22Rv1 (cell line): Measurements from ENCODE around the gene SEC14L5.

Experiments used
- ZFX ChIP-seq: fragments of 450-650 bp; IDR thresholded peaks from 2 replicates; pipeline ENCODE4 v1.6.1; 2017; ENCODE audit warnings: antibody characterized with exemption, borderline replicate concordance
- TF ChIP-seq, protein P1 (sequence below): fragments of 450-650 bp; IDR thresholded peaks from 2 replicates; pipeline ENCODE4 v1.5.1; 2017; ENCODE audit warnings: mild to moderate bottlenecking

DNA sequence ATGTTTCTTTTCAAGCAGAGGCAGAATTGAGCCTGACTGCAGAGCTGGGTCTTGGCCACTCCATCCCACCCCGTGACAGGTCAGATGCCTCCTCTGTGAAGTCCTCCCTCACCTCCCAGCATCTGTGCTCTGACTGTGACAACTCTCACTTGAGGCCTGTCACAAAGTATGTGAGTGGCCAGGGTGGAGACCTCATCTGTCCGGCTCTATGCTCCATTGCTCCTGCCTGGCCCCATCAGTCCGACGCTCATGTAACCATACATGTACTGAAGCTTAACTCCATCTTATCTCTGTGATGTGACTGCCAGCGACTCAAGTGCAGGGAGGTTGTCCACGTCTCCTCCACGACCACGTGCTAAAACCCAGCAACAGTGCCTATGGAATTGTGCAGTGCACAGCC, 24.7 kb upstream of the SEC14L5 start:
- TF ChIP-seq, protein P1, sequence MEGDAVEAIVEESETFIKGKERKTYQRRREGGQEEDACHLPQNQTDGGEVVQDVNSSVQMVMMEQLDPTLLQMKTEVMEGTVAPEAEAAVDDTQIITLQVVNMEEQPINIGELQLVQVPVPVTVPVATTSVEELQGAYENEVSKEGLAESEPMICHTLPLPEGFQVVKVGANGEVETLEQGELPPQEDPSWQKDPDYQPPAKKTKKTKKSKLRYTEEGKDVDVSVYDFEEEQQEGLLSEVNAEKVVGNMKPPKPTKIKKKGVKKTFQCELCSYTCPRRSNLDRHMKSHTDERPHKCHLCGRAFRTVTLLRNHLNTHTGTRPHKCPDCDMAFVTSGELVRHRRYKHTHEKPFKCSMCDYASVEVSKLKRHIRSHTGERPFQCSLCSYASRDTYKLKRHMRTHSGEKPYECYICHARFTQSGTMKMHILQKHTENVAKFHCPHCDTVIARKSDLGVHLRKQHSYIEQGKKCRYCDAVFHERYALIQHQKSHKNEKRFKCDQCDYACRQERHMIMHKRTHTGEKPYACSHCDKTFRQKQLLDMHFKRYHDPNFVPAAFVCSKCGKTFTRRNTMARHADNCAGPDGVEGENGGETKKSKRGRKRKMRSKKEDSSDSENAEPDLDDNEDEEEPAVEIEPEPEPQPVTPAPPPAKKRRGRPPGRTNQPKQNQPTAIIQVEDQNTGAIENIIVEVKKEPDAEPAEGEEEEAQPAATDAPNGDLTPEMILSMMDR = no peak
- TF ChIP-seq ZFX = no peak
